Parathyroid adenoma (tissue), 2 donors: ENCODE data around the gene GORASP2.

Experiments used
- H2AFZ ChIP-seq: fragments of 300-600 bp; sonication (generic); one replicate; pipeline ENCODE4 v1.7.0; 2017; ENCODE audit warnings: antibody characterized with exemption, mild to moderate bottlenecking
- H3K27ac ChIP-seq: fragments of 300-600 bp; sonication (generic); one replicate; pipeline ENCODE4 v1.7.0; 2017
- H3K27me3 ChIP-seq: fragments of 300-600 bp; sonication (generic); one replicate; pipeline ENCODE4 v1.7.0; 2017; ENCODE audit warnings: low read length; ENCODE audit not compliant: control insufficient read depth, insufficient read depth
- H3K36me3 ChIP-seq: fragments of 300-600 bp; sonication (generic); one replicate; pipeline ENCODE4 v1.7.0; 2017; ENCODE audit warnings: low read length; ENCODE audit not compliant: control insufficient read depth, insufficient read depth
- H3K4me1 ChIP-seq: fragments of 300-600 bp; sonication (generic); one replicate; pipeline ENCODE4 v1.7.0; 2017; ENCODE audit warnings: control low read depth
- H3K4me2 ChIP-seq: fragments of 300-600 bp; sonication (generic); one replicate; pipeline ENCODE4 v1.7.0; 2017; ENCODE audit warnings: low read length
- H3K4me3 ChIP-seq: fragments of 300-600 bp; sonication (generic); one replicate; pipeline ENCODE4 v1.7.0; 2017; ENCODE audit warnings: low read depth, low read length
- H3K79me2 ChIP-seq: fragments of 300-600 bp; sonication (generic); one replicate; pipeline ENCODE4 v1.7.0; 2017; ENCODE audit warnings: control low read depth
- H3K9ac ChIP-seq: fragments of 300-600 bp; sonication (generic); one replicate; pipeline ENCODE4 v1.7.0; 2017; ENCODE audit warnings: mild to moderate bottlenecking
- H3K9me3 ChIP-seq: fragments of 300-600 bp; sonication (generic); one replicate; pipeline ENCODE4 v1.7.0; 2017; ENCODE audit warnings: low read length; ENCODE audit not compliant: control insufficient read depth
- TF ChIP-seq, protein P1 (sequence below): fragments of 300-600 bp; sonication (generic); IDR thresholded peaks from one replicate; pipeline ENCODE4 v1.7.0; 2017; ENCODE audit warnings: antibody characterized with exemption, mild to moderate bottlenecking
- donor health status: primary hyperparathyroidism.

Gene GORASP2

DNA sequence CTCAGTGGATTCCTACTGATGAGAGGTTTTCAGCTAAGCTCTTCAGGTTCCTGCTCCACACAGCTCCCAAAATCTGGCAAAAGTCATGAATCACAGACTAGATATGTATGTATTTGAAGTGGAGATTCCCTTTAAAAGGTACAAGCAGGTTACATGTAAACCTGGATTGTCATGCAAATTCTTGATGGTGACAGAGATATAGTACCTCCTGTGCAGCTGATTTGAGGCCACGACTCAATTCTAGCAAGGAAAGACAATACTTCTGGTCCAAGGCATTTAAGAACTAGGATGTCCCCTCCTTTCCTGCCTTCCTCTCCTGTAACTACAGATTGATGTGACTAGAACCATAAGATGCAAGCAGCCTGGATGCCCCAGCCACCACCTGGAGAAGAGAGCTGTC is 55.0 kb downstream of the GORASP2 start:
- no peaks in the 10 kb centered on the region for H3K27me3 ChIP-seq
- no peaks in the 10 kb centered on the region for H3K9me3 ChIP-seq
- H3K4me1 ChIP-seq = no peaks in the 10 kb centered on the region
- H3K79me2 ChIP-seq = no peaks in the 10 kb centered on the region
- H3K9ac ChIP-seq = no peak overlapping the region
- no peaks in the 10 kb centered on the region for H3K36me3 ChIP-seq
- H3K4me2 ChIP-seq = no peak overlapping the region
- TF ChIP-seq, protein P1, sequence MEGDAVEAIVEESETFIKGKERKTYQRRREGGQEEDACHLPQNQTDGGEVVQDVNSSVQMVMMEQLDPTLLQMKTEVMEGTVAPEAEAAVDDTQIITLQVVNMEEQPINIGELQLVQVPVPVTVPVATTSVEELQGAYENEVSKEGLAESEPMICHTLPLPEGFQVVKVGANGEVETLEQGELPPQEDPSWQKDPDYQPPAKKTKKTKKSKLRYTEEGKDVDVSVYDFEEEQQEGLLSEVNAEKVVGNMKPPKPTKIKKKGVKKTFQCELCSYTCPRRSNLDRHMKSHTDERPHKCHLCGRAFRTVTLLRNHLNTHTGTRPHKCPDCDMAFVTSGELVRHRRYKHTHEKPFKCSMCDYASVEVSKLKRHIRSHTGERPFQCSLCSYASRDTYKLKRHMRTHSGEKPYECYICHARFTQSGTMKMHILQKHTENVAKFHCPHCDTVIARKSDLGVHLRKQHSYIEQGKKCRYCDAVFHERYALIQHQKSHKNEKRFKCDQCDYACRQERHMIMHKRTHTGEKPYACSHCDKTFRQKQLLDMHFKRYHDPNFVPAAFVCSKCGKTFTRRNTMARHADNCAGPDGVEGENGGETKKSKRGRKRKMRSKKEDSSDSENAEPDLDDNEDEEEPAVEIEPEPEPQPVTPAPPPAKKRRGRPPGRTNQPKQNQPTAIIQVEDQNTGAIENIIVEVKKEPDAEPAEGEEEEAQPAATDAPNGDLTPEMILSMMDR = no peak
- no peak overlapping the region for H2AFZ ChIP-seq
- H3K27ac ChIP-seq = no peak overlapping the region
- no peak overlapping the region for H3K4me3 ChIP-seq

DNA sequence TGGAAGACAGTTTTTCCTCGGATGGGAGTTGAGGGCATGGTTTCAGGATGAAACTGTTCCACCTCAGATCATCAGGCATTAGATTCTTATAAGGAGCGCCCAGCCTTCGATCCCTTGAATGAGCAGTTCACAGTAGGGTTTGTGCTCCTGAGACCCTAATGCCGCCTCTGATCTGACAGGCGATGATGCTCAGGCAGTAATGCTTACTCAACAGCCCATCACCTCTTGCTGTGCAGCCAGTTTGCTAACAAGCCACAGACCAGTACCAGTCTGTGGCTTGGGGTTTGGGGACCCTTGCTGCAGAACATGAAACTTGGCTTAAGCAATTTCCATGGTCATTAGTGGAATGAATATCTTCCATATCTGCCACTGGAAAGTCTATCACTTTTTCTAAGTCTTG is 56.4 kb downstream of the GORASP2 start:
- Histone ChIP-seq H3K27me3 (no peaks in the 10 kb centered on the region), H3K4me1 (no peaks in the 10 kb centered on the region), H3K9ac (no peak overlapping the region), H3K36me3 (no peaks in the 10 kb centered on the region), H3K4me2 (no peak overlapping the region), H3K79me2 (no peaks in the 10 kb centered on the region), H2AFZ (no peak overlapping the region), H3K4me3 (no peak overlapping the region), H3K27ac (no peak overlapping the region), H3K9me3 (no peaks in the 10 kb centered on the region)
- TF ChIP-seq, protein P1 = no peak

GRCh38 chr2:170986566-170987258 is 57.7 kb downstream of the GORASP2 start:
- H3K79me2 ChIP-seq = no peaks in the 10 kb centered on the region
- TF ChIP-seq, protein P1 = no peak

DNA sequence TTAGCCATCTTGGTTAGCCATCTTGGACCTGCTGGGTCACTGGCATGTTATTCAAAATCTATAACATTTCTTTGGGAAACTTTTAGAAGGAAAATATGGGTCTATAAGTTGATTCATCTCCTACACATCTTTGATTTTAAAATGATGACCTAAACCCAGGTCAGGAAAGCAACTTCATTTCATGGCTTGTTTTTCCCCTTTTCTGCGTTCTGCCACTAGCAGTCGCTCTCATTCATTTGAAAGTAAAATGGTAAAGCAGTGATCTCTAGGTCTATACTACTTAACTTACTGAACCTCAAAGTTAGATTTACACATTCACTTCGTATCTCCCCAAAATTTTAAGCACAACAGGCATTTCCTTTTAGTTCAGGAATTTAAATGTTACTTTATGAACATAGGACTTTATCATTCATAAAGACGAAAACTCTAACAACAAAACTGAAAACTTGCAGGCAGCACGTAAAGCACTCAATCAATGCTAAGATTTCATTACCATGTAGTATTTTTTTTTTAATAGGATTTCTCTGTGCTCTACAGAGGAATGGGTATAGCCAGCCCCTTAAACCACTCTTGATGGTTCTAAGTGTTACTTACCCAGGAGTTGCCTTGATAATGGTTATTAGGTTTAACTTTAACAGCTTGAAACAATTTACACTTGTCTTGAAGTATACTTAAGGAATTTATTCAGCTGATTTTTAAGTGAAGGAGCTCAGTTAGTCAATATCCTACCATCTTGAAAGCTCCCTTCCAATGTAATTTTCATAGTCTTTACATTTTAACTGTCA is 62.5 kb downstream of the GORASP2 start:
- peaks cover 2% of the 10 kb centered on the region for H3K4me1 ChIP-seq
- no peaks in the 10 kb centered on the region for H3K27me3 ChIP-seq
- H2AFZ ChIP-seq = no peak overlapping the region
- H3K4me2 ChIP-seq = no peak overlapping the region
- H3K9ac ChIP-seq = no peak overlapping the region
- H3K36me3 ChIP-seq = no peaks in the 10 kb centered on the region
- TF ChIP-seq, protein P1 = no peak
- no peaks in the 10 kb centered on the region for H3K79me2 ChIP-seq
- H3K9me3 ChIP-seq = no peaks in the 10 kb centered on the region
- no peak overlapping the region for H3K4me3 ChIP-seq
- H3K27ac ChIP-seq = no peak overlapping the region

More at GRCh38 chr2:170986566-170987258, 57.7 kb downstream of the GORASP2 start:
- Histone ChIP-seq H2AFZ (no peak overlapping the region), H3K4me3 (no peak overlapping the region), H3K27ac (no peak overlapping the region), H3K36me3 (no peaks in the 10 kb centered on the region), H3K9me3 (no peaks in the 10 kb centered on the region), H3K27me3 (no peaks in the 10 kb centered on the region), H3K9ac (no peak overlapping the region), H3K4me2 (no peak overlapping the region), H3K4me1 (no peaks in the 10 kb centered on the region)
